VCaP (cell line): ENCODE data around the gene COL13A1.

Experiments
- H3K27ac ChIP-seq: fragments of 450-650 bp; 2 replicates; pipeline ENCODE4 v1.5.1; 2017
- CTCF ChIP-seq: fragments of 450-650 bp; conservative IDR thresholded peaks from 2 replicates; pipeline ENCODE4 v1.5.1; 2017; ENCODE audit warnings: mild to moderate bottlenecking, moderate library complexity

COL13A1 gene

GRCh38 chr10:69885379-69886013 is 83.8 kb downstream of the COL13A1 start:
- no peak overlapping the region for H3K27ac ChIP-seq
- peak; percentile 63 for TF ChIP-seq CTCF

DNA sequence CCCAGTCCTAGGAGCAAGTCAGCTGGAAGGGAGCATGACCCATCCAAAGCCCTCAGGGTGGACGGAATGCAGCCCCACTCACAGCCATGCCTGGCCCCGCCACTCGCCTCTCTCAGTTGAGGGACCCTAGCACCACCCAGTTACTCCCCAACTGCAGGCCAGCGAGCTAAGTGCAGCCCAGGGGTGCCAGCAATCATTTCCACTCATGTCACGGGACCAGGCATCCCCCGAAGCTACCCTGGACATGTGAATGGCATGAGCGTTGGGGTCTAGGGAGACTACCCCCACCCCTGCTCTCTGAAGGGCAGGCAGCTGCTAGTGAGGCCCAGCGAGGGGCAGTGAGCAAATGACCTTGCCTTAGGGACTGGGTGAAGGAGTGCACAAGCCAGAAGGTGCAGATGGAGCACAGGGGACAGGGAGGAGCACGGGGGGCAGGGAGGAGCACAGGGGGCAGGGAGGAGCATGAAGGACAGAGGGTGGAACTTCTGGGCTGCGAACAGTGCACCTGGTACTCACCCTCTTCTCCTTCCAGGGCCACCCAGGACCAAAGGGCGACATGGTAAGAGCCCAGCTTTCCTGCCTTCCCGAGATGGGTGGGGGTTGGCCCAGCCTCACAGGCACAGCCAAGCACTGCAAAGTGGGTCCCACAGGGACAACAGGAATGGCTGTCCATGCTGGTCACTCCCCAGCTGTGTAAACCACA is 87.3 kb downstream of the COL13A1 start:
- H3K27ac ChIP-seq: no peak overlapping the region
- TF ChIP-seq CTCF: no peak

GRCh38 chr10:69890065-69890847 is 88.5 kb downstream of the COL13A1 start:
- no peak overlapping the region for H3K27ac ChIP-seq
- TF ChIP-seq CTCF: no peak

- H3K27ac ChIP-seq: no peak overlapping the region
- no peak for TF ChIP-seq CTCF
These were observed 89.4 kb downstream of the COL13A1 start for GRCh38 chr10:69891057-69891617.

GRCh38 chr10:69892406-69892805 is 90.7 kb downstream of the COL13A1 start:
- TF ChIP-seq CTCF: no peak
- H3K27ac ChIP-seq: no peak overlapping the region

GRCh38 chr10:69892816-69893215 is 91.1 kb downstream of the COL13A1 start:
- TF ChIP-seq CTCF: no peak
- H3K27ac ChIP-seq: no peak overlapping the region
